Heart left ventricle (tissue), 13 donors: ENCODE data around the gene GAP43.

Source experiments
- POLR2A ChIP-seq, 2 donors: fragments of 450-650 bp; IDR thresholded peaks; one replicate each; pipeline ENCODE4 v1.6.1; 2017; ENCODE audit warnings: antibody characterized with exemption in 2 of 2, mild to moderate bottlenecking in 2 of 2, moderate library complexity in 2 of 2
- TF ChIP-seq, protein P1 (sequence below), 12 donors: fragments of 200-600 bp; sonication (generic) in 4 of 12; IDR thresholded peaks; one replicate each; pipeline versions ENCODE4 v1.5.0 to v1.8.0; 2018 to 2022; ENCODE audit warnings: antibody characterized with exemption in 12 of 12, mild to moderate bottlenecking in 5 of 12
- donor health status: ischemic (EF 13 %, LVEDD 7.1; RV severe dilation, severe dysfunction).
- donor health status: DM: no; HTN: yes; CAD: no.
- donor health status: DM: no; HTN: no; CAD: no.
- donor health status: ischemic (EF 25% LVEDD 6.9; RV normal size, moderate dysfunction).
- donor health status: ischemic (EF 25% LVEDD 5.7; RV mildly dilated, moderate dysfunction).
- donor health status: ischemic (EF 35%, LVEDD 5.7; RV mildly dilated, moderate dysfunction).
- donor health status: nonischemic (EF 11% LVEDD 7.7; RV severe dilation, severe dysfunction).
- donor health status: DM: yes; HTN: yes; CAD: no.
- donor health status: PGD.
- donor health status: ischemic (EF 29% LVEDD 5.4; RV normal size, mild dysfunction).
- donor health status: nonischemic (EF 23%, LVEDD 6.1; RV moderate dilation, normal function).

DNA sequence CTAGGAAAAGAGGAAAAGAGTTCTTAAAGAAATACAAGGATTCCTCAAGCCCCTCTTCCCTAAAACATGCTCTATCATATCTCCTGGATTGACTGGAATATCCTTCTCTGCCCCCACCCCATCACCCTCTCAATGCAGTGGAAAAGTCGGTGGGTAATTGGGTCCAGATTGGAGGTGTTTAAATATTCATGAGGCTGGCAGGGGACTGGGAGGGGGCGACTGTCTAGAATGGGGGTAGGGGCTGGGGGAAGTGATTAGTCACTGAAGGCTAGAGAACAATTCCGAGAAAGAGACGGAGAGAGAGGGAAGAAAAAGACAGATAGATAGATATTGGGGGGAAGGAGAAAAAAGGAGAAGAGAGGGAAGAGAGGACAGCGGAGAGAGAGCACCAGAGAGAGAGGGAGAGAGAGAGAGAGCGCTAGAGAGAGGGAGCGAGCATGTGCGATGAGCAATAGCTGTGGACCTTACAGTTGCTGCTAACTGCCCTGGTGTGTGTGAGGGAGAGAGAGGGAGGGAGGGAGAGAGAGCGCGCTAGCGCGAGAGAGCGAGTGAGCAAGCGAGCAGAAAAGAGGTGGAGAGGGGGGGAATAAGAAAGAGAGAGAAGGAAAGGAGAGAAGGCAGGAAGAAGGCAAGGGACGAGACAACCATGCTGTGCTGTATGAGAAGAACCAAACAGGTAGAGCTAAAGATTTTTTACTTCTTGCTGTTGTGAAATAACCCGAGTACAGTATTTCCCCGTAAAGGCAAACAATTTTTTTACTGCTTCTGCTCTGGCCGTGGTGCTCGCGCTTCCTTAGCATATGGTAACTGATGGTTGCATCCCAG is at the start of gene GAP43:
- TF ChIP-seq, protein P1, sequence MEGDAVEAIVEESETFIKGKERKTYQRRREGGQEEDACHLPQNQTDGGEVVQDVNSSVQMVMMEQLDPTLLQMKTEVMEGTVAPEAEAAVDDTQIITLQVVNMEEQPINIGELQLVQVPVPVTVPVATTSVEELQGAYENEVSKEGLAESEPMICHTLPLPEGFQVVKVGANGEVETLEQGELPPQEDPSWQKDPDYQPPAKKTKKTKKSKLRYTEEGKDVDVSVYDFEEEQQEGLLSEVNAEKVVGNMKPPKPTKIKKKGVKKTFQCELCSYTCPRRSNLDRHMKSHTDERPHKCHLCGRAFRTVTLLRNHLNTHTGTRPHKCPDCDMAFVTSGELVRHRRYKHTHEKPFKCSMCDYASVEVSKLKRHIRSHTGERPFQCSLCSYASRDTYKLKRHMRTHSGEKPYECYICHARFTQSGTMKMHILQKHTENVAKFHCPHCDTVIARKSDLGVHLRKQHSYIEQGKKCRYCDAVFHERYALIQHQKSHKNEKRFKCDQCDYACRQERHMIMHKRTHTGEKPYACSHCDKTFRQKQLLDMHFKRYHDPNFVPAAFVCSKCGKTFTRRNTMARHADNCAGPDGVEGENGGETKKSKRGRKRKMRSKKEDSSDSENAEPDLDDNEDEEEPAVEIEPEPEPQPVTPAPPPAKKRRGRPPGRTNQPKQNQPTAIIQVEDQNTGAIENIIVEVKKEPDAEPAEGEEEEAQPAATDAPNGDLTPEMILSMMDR (IDR thresholded peaks at IDR 0.05): no peak
- TF ChIP-seq POLR2A (IDR thresholded peaks at IDR 0.05): no peak
